GM12872 (cell line): ENCODE measurements around the gene CRYBA2.

Experiments
- TF ChIP-seq, protein P1 (sequence below): IDR thresholded peaks from 3 replicates; pipeline ENCODE4 v1.5.1; 2011; ENCODE audit warnings: low read depth, mild to moderate bottlenecking, low read length, moderate library complexity; ENCODE audit not compliant: insufficient read depth

The CRYBA2 gene

DNA sequence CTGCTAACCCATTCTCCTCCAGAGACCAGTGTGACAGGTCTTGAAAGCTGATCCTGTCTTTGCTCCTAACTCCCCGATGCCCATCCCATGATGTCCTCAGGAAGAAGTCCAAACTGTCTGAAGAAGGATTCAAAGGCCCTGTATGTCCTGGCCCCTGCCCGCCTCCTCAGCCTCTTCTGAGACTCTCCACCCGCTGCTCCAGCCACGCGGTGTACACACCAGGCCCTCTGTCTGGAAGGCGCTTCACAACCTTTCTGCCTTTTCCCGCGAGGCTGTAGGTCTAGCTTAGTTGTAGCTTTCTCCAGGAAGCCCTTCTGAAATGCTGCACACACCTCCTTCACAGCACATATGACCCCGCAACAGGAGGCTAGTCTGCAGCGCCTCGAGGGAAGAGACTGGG lies 23.5 kb upstream of the CRYBA2 start:
- TF ChIP-seq, protein P1, sequence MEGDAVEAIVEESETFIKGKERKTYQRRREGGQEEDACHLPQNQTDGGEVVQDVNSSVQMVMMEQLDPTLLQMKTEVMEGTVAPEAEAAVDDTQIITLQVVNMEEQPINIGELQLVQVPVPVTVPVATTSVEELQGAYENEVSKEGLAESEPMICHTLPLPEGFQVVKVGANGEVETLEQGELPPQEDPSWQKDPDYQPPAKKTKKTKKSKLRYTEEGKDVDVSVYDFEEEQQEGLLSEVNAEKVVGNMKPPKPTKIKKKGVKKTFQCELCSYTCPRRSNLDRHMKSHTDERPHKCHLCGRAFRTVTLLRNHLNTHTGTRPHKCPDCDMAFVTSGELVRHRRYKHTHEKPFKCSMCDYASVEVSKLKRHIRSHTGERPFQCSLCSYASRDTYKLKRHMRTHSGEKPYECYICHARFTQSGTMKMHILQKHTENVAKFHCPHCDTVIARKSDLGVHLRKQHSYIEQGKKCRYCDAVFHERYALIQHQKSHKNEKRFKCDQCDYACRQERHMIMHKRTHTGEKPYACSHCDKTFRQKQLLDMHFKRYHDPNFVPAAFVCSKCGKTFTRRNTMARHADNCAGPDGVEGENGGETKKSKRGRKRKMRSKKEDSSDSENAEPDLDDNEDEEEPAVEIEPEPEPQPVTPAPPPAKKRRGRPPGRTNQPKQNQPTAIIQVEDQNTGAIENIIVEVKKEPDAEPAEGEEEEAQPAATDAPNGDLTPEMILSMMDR, result no peak

DNA sequence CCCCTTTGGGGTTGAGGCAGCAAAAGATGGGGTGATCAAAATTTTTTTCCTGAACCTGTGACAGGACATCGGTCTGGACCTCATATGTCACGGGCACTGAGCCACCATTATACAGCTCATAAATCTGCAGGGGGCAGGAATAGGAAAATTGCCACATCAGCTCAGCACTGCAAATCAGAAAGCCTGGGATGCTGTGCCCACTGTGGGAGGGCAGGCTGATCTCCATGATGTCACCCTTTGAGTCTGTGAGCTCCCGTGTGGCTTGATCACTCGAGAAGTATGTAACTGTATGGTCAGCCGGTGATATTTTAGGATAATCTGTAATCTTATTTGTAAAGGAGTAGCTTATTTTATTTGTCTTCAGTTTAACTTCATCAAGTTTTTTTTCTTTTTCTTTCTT lies 17.7 kb upstream of the CRYBA2 start:
- TF ChIP-seq, protein P1, result no peak

DNA sequence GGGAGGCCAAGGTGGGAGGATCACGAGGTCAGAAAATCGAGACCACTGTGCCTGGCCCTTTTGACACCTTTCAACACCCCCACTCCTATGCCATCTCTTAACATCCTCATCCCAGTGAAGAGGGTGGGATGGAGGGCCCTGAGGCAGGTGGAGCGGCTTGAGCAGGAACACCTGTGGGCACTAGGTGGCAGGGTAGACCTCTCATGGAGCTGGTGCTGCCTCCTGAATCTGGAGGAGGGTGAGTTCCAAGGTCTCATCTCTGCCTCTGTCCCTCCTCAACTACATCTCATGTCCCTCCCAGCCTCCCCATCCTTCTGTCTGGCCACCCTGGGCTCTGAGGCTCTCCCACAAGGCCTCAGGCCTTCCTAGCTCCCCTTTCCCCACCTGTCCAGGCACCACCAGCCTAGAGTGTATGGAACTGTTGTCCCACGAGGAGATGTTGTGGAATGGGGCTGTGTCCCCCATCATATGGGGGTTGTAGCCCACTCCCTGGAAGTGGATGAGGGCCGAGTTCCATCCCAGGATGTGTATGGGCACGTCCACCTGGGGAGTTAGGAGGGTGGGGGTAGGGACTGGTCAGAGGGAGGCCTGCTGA lies 17.0 kb upstream of the CRYBA2 start:
- TF ChIP-seq, protein P1, result peak; percentile 79

DNA sequence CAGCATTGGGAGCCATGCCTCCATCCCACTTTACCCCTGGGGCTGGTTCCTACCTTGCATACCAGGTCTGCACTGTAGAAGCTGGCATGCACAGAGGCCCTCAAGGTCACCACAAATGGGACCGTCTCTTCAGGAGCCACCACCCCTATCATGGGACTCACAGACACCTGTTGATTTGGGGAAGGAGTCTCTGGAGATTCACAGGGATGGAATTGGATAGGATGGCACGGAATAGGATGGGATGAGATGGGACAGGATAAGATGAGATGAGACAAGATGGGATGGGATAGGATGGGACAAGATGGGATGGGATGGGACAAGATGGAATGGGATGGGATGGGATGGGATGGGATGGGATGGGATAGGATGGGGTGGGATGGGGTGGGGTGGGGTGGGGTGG lies 16.1 kb upstream of the CRYBA2 start:
- TF ChIP-seq, protein P1, result no peak

DNA sequence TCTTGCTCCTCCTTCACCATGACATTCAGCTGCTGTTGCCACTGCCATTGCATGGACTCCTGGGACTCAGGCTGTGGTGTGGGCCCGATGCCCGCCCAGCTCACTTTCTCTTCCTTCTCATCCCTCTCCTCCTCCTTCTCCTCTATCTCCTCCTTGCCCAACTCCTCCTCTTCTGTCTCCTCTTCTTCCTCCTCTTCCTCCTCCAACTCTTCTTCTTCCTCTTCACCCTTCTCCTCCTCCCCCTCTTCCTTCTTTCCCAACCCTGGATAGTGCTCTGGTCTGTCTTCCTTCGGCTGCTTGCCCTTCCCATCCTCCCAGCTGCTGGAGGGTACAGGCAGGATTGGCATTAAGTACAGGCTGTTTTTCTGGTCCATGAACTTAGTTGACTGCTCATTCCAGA lies 10.8 kb upstream of the CRYBA2 start:
- TF ChIP-seq, protein P1, result no peak

DNA sequence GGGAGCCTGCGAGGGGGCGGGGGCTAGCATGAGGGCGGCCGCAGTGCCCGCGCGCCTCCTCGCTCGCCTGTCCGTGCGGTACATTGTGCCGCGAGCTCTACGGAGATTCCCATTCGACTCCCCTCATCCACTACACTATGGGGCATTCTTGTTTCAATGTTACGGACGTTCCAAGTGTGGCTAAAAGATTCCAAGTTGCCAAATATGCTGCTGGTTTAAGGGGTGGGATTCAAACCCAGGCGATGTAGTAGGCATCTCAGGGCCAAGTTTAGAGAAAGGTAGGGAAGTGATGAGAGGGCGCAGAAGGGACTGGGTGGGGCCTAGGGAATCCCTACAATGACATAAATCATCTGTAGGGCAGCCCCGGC lies 10.0 kb upstream of the CRYBA2 start:
- TF ChIP-seq, protein P1, result no peak

DNA sequence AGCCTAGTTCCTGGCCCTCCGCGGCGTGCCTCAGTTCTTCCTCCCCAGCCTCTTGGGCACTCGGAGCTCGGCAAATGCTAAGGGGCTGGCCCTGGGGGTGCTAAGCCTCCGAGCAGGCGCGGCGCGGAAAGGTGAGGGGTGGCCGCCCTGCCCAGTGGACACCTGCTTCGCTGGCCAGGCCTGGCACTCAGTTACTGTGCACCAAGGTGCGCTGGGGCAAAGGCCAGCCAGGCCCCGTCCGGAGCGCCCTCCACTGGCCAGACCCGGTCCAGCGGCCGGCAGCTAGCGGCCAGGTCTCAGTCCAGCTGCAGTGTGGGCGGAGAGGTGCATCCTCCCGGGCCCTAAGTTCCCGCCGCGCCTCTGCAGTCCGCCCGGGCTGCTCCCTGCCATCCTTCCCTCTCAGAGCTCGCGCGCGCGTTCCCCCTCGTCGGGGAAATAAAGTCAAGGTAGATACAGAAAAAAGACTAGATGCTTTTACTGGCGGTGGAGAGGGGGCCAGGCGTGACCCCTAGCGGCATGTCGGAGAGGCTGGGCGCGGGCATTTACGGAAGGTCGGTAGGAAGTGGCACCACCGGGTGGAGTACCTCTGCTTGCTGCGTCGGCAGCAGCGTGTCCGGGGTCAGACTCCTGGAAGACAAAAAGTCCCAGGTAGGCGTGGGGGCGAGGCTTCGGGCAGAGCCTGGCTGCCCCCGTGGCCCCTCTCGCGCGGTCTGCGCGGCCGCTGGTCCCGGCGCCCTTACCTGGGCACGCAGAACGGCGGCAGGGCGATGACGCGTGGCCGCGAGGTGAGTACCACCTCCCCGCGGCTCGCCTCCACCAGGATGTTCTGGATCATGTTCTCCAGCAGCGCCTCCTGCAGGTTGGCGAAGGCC lies 9.4 kb upstream of the CRYBA2 start:
- TF ChIP-seq, protein P1, result peak; percentile 51; the same call in 2 of the 3 replicates
